Lower leg skin (tissue), 4 donors: ENCODE data around the gene USP3. TPM values are rescaled to one million over a fixed set of nuclear protein-coding genes. Genes with fewer than 3 reads are reported as not detected.

Experiments
- DNase-seq, 2 donors: peaks; one replicate each; pipeline ENCODE4 v3.0.0-alpha.2; 2019; ENCODE audit warnings: low spot score in 2 of 2
- H3K4me3 ChIP-seq: fragments of 200-600 bp; sonication (generic); 2 replicates; pipeline ENCODE4 v1.5.1; 2017; ENCODE audit warnings: mild to moderate bottlenecking, low read depth; ENCODE audit not compliant: poor library complexity, severe bottlenecking
- POLR2A ChIP-seq, 2 donors: fragments of 450-650 bp; IDR thresholded peaks; one replicate each; pipeline ENCODE4 v1.6.1; 2016 to 2017; ENCODE audit warnings: antibody characterized with exemption in 2 of 2, mild to moderate bottlenecking in 1 of 2, moderate library complexity in 1 of 2
- WGBS, 2 donors: methylation state at CpG; one replicate each; pipeline ENCODE4 v1.1.5; 2018; 5-methylcytosine and 5-hydroxymethylcytosine counted together
- intact Hi-C: fragments of 100-400 bp; cut with DNase I; formaldehyde crosslinking; loops from one replicate; pipeline ENCODE4 v1.15.0; 2023; ENCODE audit warnings: low total_unique reads
- total RNA-seq, 4 donors: library from RNA; depleted of rRNA; stranded (reverse); fragments of >200 nt; gene quantifications; one replicate each; pipeline ENCODE4 v1.1.0, GENCODE V29; 2016
- TF ChIP-seq, protein P1 (sequence below), 3 donors: fragments of 450-650 bp; IDR thresholded peaks; one replicate each; pipeline ENCODE4 v1.5.1; 2016; ENCODE audit warnings: antibody characterized with exemption in 3 of 3, mild to moderate bottlenecking in 3 of 3, moderate library complexity in 2 of 3

USP3 gene
- total RNA-seq, 4 donors from 2014 or later = 43.9 to 66.5 (median 55.0) TPM

DNA sequence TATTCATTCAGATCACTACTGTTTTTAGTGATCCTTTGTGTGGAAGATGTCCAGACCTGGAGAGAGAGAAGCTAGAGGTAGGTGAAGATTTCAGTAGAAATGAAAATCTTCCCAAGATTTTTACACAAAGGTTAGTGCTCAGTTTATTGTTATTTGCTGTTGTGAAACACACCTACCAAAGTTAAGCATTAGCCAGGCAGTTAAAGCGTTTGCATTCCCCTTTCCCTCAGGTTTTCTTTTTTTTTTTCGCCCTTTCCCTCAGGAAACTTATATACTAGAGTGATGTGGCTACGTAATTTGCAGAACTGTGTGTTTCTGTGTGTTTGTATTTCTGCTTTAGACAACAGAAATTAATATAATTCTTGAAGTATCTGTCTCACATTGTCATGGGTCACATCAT, 34.5 kb downstream of the USP3 start:
- no peak overlapping the region for H3K4me3 ChIP-seq
- intact Hi-C loops = no loop called here
- WGBS, 2 donors = 89 to 90% methylated on average over 3 of the region's 3 CpGs
- no peak for DNase-seq
- no peak for TF ChIP-seq POLR2A (IDR thresholded peaks at IDR 0.05)
- TF ChIP-seq, protein P1, sequence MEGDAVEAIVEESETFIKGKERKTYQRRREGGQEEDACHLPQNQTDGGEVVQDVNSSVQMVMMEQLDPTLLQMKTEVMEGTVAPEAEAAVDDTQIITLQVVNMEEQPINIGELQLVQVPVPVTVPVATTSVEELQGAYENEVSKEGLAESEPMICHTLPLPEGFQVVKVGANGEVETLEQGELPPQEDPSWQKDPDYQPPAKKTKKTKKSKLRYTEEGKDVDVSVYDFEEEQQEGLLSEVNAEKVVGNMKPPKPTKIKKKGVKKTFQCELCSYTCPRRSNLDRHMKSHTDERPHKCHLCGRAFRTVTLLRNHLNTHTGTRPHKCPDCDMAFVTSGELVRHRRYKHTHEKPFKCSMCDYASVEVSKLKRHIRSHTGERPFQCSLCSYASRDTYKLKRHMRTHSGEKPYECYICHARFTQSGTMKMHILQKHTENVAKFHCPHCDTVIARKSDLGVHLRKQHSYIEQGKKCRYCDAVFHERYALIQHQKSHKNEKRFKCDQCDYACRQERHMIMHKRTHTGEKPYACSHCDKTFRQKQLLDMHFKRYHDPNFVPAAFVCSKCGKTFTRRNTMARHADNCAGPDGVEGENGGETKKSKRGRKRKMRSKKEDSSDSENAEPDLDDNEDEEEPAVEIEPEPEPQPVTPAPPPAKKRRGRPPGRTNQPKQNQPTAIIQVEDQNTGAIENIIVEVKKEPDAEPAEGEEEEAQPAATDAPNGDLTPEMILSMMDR (IDR thresholded peaks at IDR 0.05) = no peak

DNA sequence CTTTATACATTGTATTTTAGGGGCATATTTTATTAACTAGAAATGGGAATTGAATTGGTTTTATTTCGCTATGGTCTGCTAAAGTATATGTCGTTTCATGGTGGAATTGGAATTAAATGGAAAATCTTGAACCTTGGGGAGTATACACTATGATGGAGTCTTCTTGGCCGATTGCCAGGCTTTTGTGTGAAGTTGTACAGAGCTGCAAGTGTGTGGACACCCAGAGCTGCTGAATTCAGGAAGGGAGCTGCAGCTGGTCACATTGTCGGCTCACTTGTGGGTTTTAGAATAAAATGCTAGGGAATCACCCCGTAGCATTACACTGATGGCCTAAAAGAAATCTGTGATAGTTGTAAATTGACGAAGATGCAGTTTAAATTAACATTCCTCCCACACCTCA, 35.1 kb downstream of the USP3 start:
- 72 to 74% methylated on average over 6 of the region's 6 CpGs for WGBS, 2 donors
- TF ChIP-seq POLR2A (IDR thresholded peaks at IDR 0.05) = no peak
- TF ChIP-seq, protein P1 (IDR thresholded peaks at IDR 0.05) = no peak
- intact Hi-C loops = no loop called here
- DNase-seq = no peak
- H3K4me3 ChIP-seq = no peak overlapping the region

DNA sequence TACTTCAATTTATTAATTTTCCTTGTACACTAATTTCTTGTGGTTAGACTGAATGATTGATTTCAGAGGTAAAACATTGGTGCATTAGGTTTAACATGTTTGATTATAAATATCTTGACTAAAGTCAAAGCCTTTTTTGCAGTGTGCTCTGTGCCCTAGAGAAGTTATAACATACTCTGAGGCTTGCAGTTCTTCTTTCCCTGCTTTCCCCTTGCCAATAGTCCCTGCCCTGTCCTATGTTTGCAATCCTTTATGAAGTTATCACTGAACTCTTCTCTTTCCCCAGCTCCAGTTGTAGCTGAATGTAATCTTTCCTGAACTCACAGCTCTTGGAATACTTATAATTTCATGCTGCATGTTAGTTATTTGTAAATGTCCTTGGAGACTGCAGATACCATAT, 35.6 kb downstream of the USP3 start:
- intact Hi-C loops = no loop called here
- no peak overlapping the region for H3K4me3 ChIP-seq
- TF ChIP-seq POLR2A (IDR thresholded peaks at IDR 0.05) = no peak
- TF ChIP-seq, protein P1 (IDR thresholded peaks at IDR 0.05) = no peak
- no peak for DNase-seq

DNA sequence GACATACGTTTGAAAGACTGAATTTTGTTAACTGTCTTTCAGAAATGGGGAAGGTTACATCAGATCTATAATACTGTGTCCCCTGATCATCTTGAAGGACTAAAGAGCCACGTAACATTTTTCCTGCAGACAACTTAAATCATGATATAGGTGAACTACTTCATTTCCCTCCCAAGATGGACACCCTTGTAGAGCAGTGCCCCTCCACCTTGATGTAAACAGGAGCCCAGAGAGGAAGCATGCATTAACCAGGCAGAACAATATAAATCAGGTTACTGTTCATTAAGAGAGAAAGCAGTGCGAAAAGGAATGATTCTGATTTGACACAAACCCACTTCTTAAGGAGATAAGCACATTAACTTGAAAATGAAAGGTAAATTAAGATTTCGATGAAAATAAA, 36.1 kb downstream of the USP3 start:
- DNase-seq = no peak
- intact Hi-C loops = no loop called here
- H3K4me3 ChIP-seq = no peak overlapping the region
- 91% methylated on average over 4 of the region's 4 CpGs for WGBS, 2 donors
- TF ChIP-seq, protein P1 (IDR thresholded peaks at IDR 0.05) = no peak
- TF ChIP-seq POLR2A (IDR thresholded peaks at IDR 0.05) = no peak

DNA sequence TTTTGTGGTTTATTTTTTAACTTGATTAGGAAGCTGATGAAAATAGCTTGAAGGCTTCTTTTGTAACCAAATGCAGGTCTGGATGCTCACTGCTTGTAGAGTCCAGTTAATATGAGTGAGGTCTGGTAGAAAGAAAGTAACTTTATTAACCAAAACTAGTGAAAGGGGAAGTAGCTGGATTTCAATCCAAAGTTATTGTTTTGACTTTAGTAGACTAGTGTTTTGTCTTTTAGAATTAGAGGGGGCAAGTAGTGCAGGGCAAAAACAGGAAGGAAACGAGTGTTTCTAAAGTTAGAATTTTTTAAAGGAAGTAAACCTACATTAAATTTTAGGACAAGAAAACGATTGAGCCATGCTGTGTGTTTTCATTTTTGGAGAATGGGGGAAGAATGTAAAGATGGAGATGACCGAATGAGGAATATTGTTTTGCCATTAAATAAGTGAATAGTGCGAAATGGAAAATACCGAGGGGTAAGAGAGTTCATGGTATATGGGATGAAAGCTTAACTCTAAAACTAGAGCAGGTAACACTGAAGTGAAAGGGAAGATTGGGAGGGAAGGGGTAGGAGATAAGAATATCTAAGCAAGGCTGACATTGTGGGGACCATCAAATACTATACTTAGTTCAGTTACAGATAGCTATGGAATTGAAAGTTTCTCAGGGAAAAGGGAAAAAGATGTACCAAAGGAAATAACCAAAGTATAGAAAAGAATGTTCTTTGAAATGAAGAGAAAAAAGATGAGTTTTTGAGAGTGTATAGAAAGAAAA, 40.0 kb downstream of the USP3 start:
- 67 to 75% methylated on average over 5 of the region's 5 CpGs for WGBS, 2 donors
- no peak overlapping the region for H3K4me3 ChIP-seq
- TF ChIP-seq, protein P1 (IDR thresholded peaks at IDR 0.05) = no peak
- no peak for TF ChIP-seq POLR2A (IDR thresholded peaks at IDR 0.05)
- DNase-seq = no peak
- intact Hi-C loops = no loop called here

DNA sequence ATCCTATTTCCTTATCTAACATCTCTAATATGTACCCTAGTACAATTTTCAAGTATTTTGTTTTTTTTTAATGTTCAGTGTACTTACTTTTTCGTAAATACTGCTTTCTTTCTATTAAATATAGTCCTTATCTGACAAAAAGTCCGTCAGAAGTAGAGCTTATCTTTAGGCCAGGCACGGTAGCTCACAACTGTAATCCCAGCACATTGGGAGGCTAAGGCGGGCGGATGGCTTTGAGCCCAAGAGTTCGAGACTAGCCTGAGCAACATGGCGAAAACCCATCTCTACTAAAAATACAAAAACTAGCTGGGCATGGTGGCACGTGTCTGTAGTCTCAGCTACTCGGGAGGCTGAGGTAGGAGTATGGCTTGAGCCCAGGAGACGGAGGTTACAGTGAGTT, 41.1 kb downstream of the USP3 start:
- intact Hi-C loops = no loop called here
- H3K4me3 ChIP-seq = no peak overlapping the region
- TF ChIP-seq, protein P1 (IDR thresholded peaks at IDR 0.05) = no peak
- no peak for TF ChIP-seq POLR2A (IDR thresholded peaks at IDR 0.05)
- DNase-seq = no peak
- 95% methylated on average over 10 of the region's 10 CpGs for WGBS, 2 donors
